H9 (cell line): ENCODE measurements around the gene RPS6KA6. TPM values are rescaled to one million over a fixed set of nuclear protein-coding genes. Genes with fewer than 3 reads are reported as not detected.

Experiments
- DNase-seq: peaks from one replicate; pipeline ENCODE4 v3.0.0-alpha.2; 2017
- H2AFZ ChIP-seq: one replicate; pipeline ENCODE4 v1.6.1; 2013; ENCODE audit warnings: mild to moderate bottlenecking, low read length, control low read depth, moderate library complexity
- H2AK5ac ChIP-seq: 2 replicates; pipeline ENCODE4 v1.6.1; 2013; ENCODE audit warnings: low read length, control low read depth, mixed read lengths; ENCODE audit not compliant: insufficient read length
- H2BK120ac ChIP-seq: one replicate; pipeline ENCODE4 v1.6.1; 2013; ENCODE audit warnings: low read depth, mild to moderate bottlenecking, low read length, control low read depth, inconsistent platforms; ENCODE audit not compliant: poor library complexity, severe bottlenecking
- H2BK12ac ChIP-seq: 2 replicates; pipeline ENCODE4 v1.6.1; 2013; ENCODE audit warnings: low read length, control low read depth, mixed read lengths, low read depth; ENCODE audit not compliant: insufficient read length
- H2BK15ac ChIP-seq: 2 replicates; pipeline ENCODE4 v1.6.1; 2013; ENCODE audit warnings: low read depth, low read length, control low read depth
- H2BK20ac ChIP-seq: one replicate; pipeline ENCODE4 v1.6.1; 2013; ENCODE audit warnings: low read depth, mild to moderate bottlenecking, low read length, control low read depth, inconsistent platforms; ENCODE audit not compliant: poor library complexity, severe bottlenecking
- H2BK5ac ChIP-seq: 2 replicates; pipeline ENCODE4 v1.6.1; 2013; ENCODE audit warnings: low read length, control low read depth, mixed read lengths; ENCODE audit not compliant: insufficient read length
- H3K14ac ChIP-seq: 2 replicates; pipeline ENCODE4 v1.6.1; 2013; ENCODE audit warnings: low read length, control low read depth; ENCODE audit not compliant: insufficient read depth
- H3K18ac ChIP-seq: 2 replicates; pipeline ENCODE4 v1.6.1; 2013; ENCODE audit warnings: low read depth, mild to moderate bottlenecking, mixed read lengths, low read length, control low read depth; ENCODE audit not compliant: insufficient read length
- H3K23ac ChIP-seq: 2 replicates; pipeline ENCODE4 v1.6.1; 2013; ENCODE audit warnings: low read length, control low read depth, mixed read lengths, low read depth; ENCODE audit not compliant: insufficient read length
- H3K23me2 ChIP-seq: 2 replicates; pipeline ENCODE4 v1.6.1; 2013; ENCODE audit warnings: low read depth, mild to moderate bottlenecking, mixed read lengths, low read length, control low read depth; ENCODE audit not compliant: insufficient read length, poor library complexity, severe bottlenecking
- H3K27ac ChIP-seq: 2 replicates; pipeline ENCODE4 v1.5.1; 2013; ENCODE audit warnings: low read length, control low read depth, mixed read lengths, low read depth; ENCODE audit not compliant: insufficient read length
- H3K27me3 ChIP-seq: 2 replicates; pipeline ENCODE4 v1.6.1; 2013; ENCODE audit warnings: low read length, control low read depth, inconsistent platforms; ENCODE audit not compliant: insufficient read depth
- H3K4ac ChIP-seq: 2 replicates; pipeline ENCODE4 v1.6.1; 2013; ENCODE audit warnings: low read depth, mild to moderate bottlenecking, control low read depth, inconsistent platforms, low read length, moderate library complexity
- H3K4me1 ChIP-seq: 2 replicates; pipeline ENCODE4 v1.6.1; 2013; ENCODE audit warnings: low read length, control low read depth, inconsistent platforms; ENCODE audit not compliant: insufficient read depth
- H3K4me2 ChIP-seq: 2 replicates; pipeline ENCODE4 v1.6.1; 2013; ENCODE audit warnings: low read length, control low read depth, mixed read lengths; ENCODE audit not compliant: insufficient read length, insufficient read depth
- H3K56ac ChIP-seq: 2 replicates; pipeline ENCODE4 v1.6.1; 2013; ENCODE audit warnings: low read depth, mild to moderate bottlenecking, mixed read lengths, low read length, control low read depth; ENCODE audit not compliant: insufficient read length
- H3K79me1 ChIP-seq: 2 replicates; pipeline ENCODE4 v1.6.1; 2013; ENCODE audit warnings: low read depth, mild to moderate bottlenecking, moderate library complexity, low read length, control low read depth, inconsistent platforms; ENCODE audit not compliant: insufficient read depth, poor library complexity, severe bottlenecking
- H3K79me2 ChIP-seq: 2 replicates; pipeline ENCODE4 v1.6.1; 2013; ENCODE audit warnings: low read length, control low read depth, inconsistent platforms; ENCODE audit not compliant: insufficient read depth
- H3K9ac ChIP-seq: 2 replicates; pipeline ENCODE4 v1.6.1; 2013; ENCODE audit warnings: low read length, control low read depth, mixed read lengths; ENCODE audit not compliant: insufficient read length; ENCODE audit errors: extremely low read depth
- H3K9me3 ChIP-seq: one replicate; pipeline ENCODE4 v1.6.1; 2013; ENCODE audit warnings: low read depth, low read length, inconsistent platforms; ENCODE audit not compliant: control insufficient read depth
- H3T11ph ChIP-seq: one replicate; pipeline ENCODE4 v1.6.1; 2013; ENCODE audit warnings: mild to moderate bottlenecking, low read length, control low read depth, inconsistent platforms
- H4K20me1 ChIP-seq: one replicate; pipeline ENCODE4 v1.6.1; 2013; ENCODE audit not compliant: control insufficient read depth, insufficient read length, insufficient read depth
- H4K5ac ChIP-seq: 2 replicates; pipeline ENCODE4 v1.6.1; 2013; ENCODE audit warnings: low read depth, mild to moderate bottlenecking, mixed read lengths, low read length, control low read depth; ENCODE audit not compliant: insufficient read length
- H4K8ac ChIP-seq: replicated peaks from 2 replicates; pipeline ENCODE4 v1.6.1; 2013; ENCODE audit warnings: low read length, control low read depth, mixed read lengths, low read depth; ENCODE audit not compliant: insufficient read length
- H4K91ac ChIP-seq: 2 replicates; pipeline ENCODE4 v1.6.1; 2013; ENCODE audit warnings: low read depth, mild to moderate bottlenecking, moderate library complexity, mixed read lengths, low read length, control low read depth; ENCODE audit not compliant: insufficient read length
- H3K27ac Mint-ChIP-seq, 3 experiments: 2 replicates in 2 of 3; 3 replicates in 1 of 3; pipeline ENCODE4 v1.8.0; 2020 to 2021; ENCODE audit warnings: mixed read lengths in 3 of 3, mild to moderate bottlenecking in 1 of 3, moderate library complexity in 1 of 3
- H3K27me3 Mint-ChIP-seq: 2 replicates; pipeline ENCODE4 v1.8.0; 2021; ENCODE audit warnings: low read depth, mild to moderate bottlenecking, moderate library complexity, mixed read lengths
- H3K36me3 Mint-ChIP-seq, 3 experiments: 2 replicates in 2 of 3; 3 replicates in 1 of 3; pipeline ENCODE4 v1.8.0; 2020 to 2021; ENCODE audit warnings: low read depth in 3 of 3, mixed read lengths in 3 of 3; ENCODE audit not compliant: insufficient read depth in 1 of 3
- H3K4me1 Mint-ChIP-seq, 2 experiments: 2 replicates each; pipeline ENCODE4 v1.8.0; 2020; ENCODE audit warnings: mixed read lengths in 2 of 2
- H3K4me3 Mint-ChIP-seq, 2 experiments: 2 replicates in 1 of 2; 3 replicates in 1 of 2; pipeline ENCODE4 v1.8.0; 2020 to 2021; ENCODE audit warnings: mild to moderate bottlenecking in 2 of 2, mixed read lengths in 2 of 2, moderate library complexity in 1 of 2
- H3K9me3 Mint-ChIP-seq, 2 experiments: 2 replicates in 1 of 2; 3 replicates in 1 of 2; pipeline ENCODE4 v1.8.0; 2020; ENCODE audit warnings: mild to moderate bottlenecking in 2 of 2, mixed read lengths in 2 of 2, moderate library complexity in 1 of 2
- WGBS: extraction: QIAGEN DNeasy Blood & Tissue Kit; methylation state at CpG from one replicate; pipeline ENCODE4 v1.1.7; 2013; ENCODE audit warnings: missing lambda C conversion rate, low lambda C conversion rate, mixed read lengths; ENCODE audit not compliant: insufficient read length; ENCODE audit errors: extremely low coverage; 5-methylcytosine and 5-hydroxymethylcytosine counted together
- total RNA-seq: library from RNA; stranded (reverse); gene quantifications from 2 replicates; pipeline ENCODE4 v1.2.1, GENCODE V29; 2021
- TF ChIP-seq, protein P1 (sequence below): fragments of 200-600 bp; sonication (generic); conservative IDR thresholded peaks from 3 replicates; pipeline ENCODE4 v1.8.0; 2021; ENCODE audit warnings: antibody characterized with exemption, mild to moderate bottlenecking

The RPS6KA6 gene
- total RNA-seq, 1 experiment from 2014 or later, result 12.1 TPM

DNA sequence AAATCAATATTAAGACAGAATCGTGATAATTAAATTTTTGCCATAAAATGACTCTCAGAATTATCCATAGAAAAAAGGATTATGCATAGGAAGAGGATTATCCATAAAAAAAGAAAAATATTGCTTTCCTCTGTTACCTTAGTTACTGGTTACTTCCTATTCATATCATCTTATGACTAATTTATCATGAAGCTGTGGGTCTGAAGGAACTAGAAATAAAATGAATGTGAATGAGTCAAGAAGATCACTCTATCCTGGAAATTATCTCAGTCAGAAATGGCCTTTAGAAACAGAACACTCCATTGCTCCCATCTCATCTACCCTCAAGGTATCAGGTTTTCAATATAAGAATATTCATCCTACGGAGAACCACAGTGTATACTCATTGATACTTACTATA lies 19.4 kb downstream of the RPS6KA6 start:
- Histone ChIP-seq H2BK15ac (no peak overlapping the region), H2AK5ac (no peak overlapping the region), H3K14ac (no peak overlapping the region), H3K79me2 (no peaks in the 10 kb centered on the region), H4K5ac (no peak overlapping the region), H2AFZ (no peak overlapping the region), H4K8ac (no peak overlapping the region), H3K4me1 (no peaks in the 10 kb centered on the region), H2BK12ac (no peak overlapping the region), H2BK5ac (no peak overlapping the region), H4K91ac (no peak overlapping the region), H3K79me1 (no peaks in the 10 kb centered on the region), H3K9ac (no peak overlapping the region), H3K23ac (no peak overlapping the region), H4K20me1 (no peaks in the 10 kb centered on the region), H3K23me2 (no peaks in the 10 kb centered on the region), H3K56ac (no peak overlapping the region), H3K27ac (no peak overlapping the region), H3K27me3 (no peaks in the 10 kb centered on the region), H2BK120ac (no peak overlapping the region), H3K4ac (no peak overlapping the region), H2BK20ac (no peak overlapping the region), H3K9me3 (peaks cover 6% of the 10 kb centered on the region), H3T11ph (no peak overlapping the region), H3K18ac (no peak overlapping the region), H3K4me2 (no peak overlapping the region)
- Mint-ChIP-seq H3K9me3 (peaks cover 51 to 54% of the 10 kb centered on the region in 2 experiments), H3K36me3 (peaks cover 0 to 4% (median 4%) of the 10 kb centered on the region in 3 experiments; a peak in 4 of 7 replicates), H3K4me1 (peaks cover 3 to 5% of the 10 kb centered on the region in 2 experiments), H3K4me3 (no peak overlapping the region), H3K27ac (no peak overlapping the region), H3K27me3 (no peaks in the 10 kb centered on the region)
- DNase-seq, result no peak
- TF ChIP-seq, protein P1, sequence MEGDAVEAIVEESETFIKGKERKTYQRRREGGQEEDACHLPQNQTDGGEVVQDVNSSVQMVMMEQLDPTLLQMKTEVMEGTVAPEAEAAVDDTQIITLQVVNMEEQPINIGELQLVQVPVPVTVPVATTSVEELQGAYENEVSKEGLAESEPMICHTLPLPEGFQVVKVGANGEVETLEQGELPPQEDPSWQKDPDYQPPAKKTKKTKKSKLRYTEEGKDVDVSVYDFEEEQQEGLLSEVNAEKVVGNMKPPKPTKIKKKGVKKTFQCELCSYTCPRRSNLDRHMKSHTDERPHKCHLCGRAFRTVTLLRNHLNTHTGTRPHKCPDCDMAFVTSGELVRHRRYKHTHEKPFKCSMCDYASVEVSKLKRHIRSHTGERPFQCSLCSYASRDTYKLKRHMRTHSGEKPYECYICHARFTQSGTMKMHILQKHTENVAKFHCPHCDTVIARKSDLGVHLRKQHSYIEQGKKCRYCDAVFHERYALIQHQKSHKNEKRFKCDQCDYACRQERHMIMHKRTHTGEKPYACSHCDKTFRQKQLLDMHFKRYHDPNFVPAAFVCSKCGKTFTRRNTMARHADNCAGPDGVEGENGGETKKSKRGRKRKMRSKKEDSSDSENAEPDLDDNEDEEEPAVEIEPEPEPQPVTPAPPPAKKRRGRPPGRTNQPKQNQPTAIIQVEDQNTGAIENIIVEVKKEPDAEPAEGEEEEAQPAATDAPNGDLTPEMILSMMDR, result no peak
- WGBS, result no CpG with 5 or more reads among the region's 2 CpGs
